ENCODE data around the gene SSNA1. TPM values are rescaled to one million over a fixed set of nuclear protein-coding genes. Genes with fewer than 3 reads are reported as not detected.
A peak's percentile ranks its signal among the peaks of the same experiment; 100 is the strongest.

Gene SSNA1
- 57.6 TPM for total RNA-seq
- long read RNA-seq, transcript SSNA1-201 (3 exons, 896 nt) = minor isoform, 53 of 129 reads
- long read RNA-seq, transcript SSNA1-202 (2 exons, 1,170 nt) = major isoform, 65 of 129 reads
- long read RNA-seq, partial matches to known transcripts = 1 of 129 reads
- long read RNA-seq, other reads (novel, unspliced or antisense) = 8 of 129 reads

GRCh38 chr9:137188490-137189296 is at the start of gene SSNA1, which contains the start of gene ANAPC2:
Gene SSNA1, plus strand, starts transcription at chr9:137188676. Its CDS starts 51 bp downstream, at chr9:137188727.
Gene ANAPC2, minus strand, starts transcription at chr9:137188560. Its CDS starts 28 bp downstream, at chr9:137188532.
- Histone ChIP-seq H3K36me3 (peaks cover 55% of the 10 kb centered on the region), H3K27ac (peak within 1 kb of the TSS; percentile 97), H3K4me3 (peak within 1 kb of the TSS; percentile 98), H3K27me3 (ENCODE audit: low read depth) (no peaks in the 10 kb centered on the region), H3K4me1 (peaks cover 51% of the 10 kb centered on the region), H3K9me3 (no peaks in the 10 kb centered on the region)
- ATAC-seq (peak; percentile 94 to 95), DNase-seq (peak; percentile 95)
- intact Hi-C loops (cut with DNase I) = no loop called here
- TF ChIP-seq CTCF (IDR thresholded peaks at IDR 0.05) = no peak

GRCh38 chr9:137138722-137139467 is 49.6 kb upstream of the SSNA1 start, which contains the start of gene GRIN1:
Gene GRIN1, plus strand, starts transcription at chr9:137139154. Its CDS starts 333 bp downstream, at chr9:137139487.
- no peak for DNase-seq
- intact Hi-C loops (cut with DNase I) = no loop called here

GRCh38 chr9:137139468-137140150 is 48.9 kb upstream of the SSNA1 start:
- ATAC-seq (no peak), DNase-seq (no peak)
- no peaks in the 10 kb centered on the region for H3K9me3 ChIP-seq
- intact Hi-C loops (cut with DNase I) = no loop called here
- TF ChIP-seq CTCF (IDR thresholded peaks at IDR 0.05) = no peak
- peaks cover 6% of the 10 kb centered on the region for H3K4me1 ChIP-seq
- H3K27ac ChIP-seq = no peak overlapping the region
- no peaks in the 10 kb centered on the region for H3K36me3 ChIP-seq
- peaks cover 89% of the 10 kb centered on the region for H3K27me3 ChIP-seq (ENCODE audit: low read depth)
- H3K4me3 ChIP-seq = no peak overlapping the region

More at GRCh38 chr9:137138722-137139467, 49.6 kb upstream of the SSNA1 start, which contains the start of gene GRIN1:
- Histone ChIP-seq H3K9me3 (no peaks in the 10 kb centered on the region), H3K27ac (no peak within 1 kb of the TSS), H3K4me3 (no peak within 1 kb of the TSS), H3K27me3 (ENCODE audit: low read depth) (peaks cover 91% of the 10 kb centered on the region), H3K4me1 (peaks cover 6% of the 10 kb centered on the region), H3K36me3 (no peaks in the 10 kb centered on the region)
- TF ChIP-seq CTCF (IDR thresholded peaks at IDR 0.05) = no peak
- peak; percentile 61 to 76 for ATAC-seq

- Histone ChIP-seq H3K36me3 (no peaks in the 10 kb centered on the region), H3K27ac (no peak overlapping the region), H3K27me3 (ENCODE audit: low read depth) (peaks cover 84% of the 10 kb centered on the region), H3K9me3 (no peaks in the 10 kb centered on the region), H3K4me1 (peaks cover 6% of the 10 kb centered on the region), H3K4me3 (no peak overlapping the region)
- intact Hi-C loops (cut with DNase I) = no loop called here
- DNase-seq (no peak), ATAC-seq (no peak)
- TF ChIP-seq CTCF (IDR thresholded peaks at IDR 0.05) = no peak
Observed at GRCh38 chr9:137140151-137141012, 48.1 kb upstream of the SSNA1 start.

Data from lower lobe of right lung (tissue), 2 donors.